Coronary artery (tissue), 2 donors: Measurements from ENCODE around the gene SPATS2.
"Not testable (repeated sequence)": the region's sequence is repeated elsewhere in the genome, so short reads cannot be mapped to it uniquely, and the experiment has no call there.

Source experiments
- DNase-seq: peaks from one replicate; pipeline ENCODE4 v3.0.0-alpha.2; 2017; ENCODE audit warnings: low spot score
- H3K27ac ChIP-seq, 2 donors: fragments of 200-600 bp; sonication (generic); one replicate each; pipeline ENCODE4 v1.5.1; 2016 to 2019
- H3K4me3 ChIP-seq: fragments of 200-600 bp; sonication (generic); 2 replicates; pipeline ENCODE4 v1.5.1; 2016; ENCODE audit warnings: mild to moderate bottlenecking, moderate library complexity
- CTCF ChIP-seq: fragments of 200-600 bp; sonication (generic); IDR thresholded peaks from one replicate; pipeline ENCODE4 v1.5.1; 2019; ENCODE audit warnings: antibody characterized with exemption

The SPATS2 gene

GRCh38 chr12:49366652-49367380, 446 bp upstream of the SPATS2 start:
- TF ChIP-seq CTCF = no peak
- peak overlapping the region; percentile 74 to 95 for H3K27ac ChIP-seq
- peak overlapping the region; percentile 85 for H3K4me3 ChIP-seq
- peak; percentile 93 for DNase-seq

- Histone ChIP-seq H3K4me3 (peak overlapping the region; percentile 85), H3K27ac (peak overlapping the region; percentile 74 to 95)
- no peak for DNase-seq
- no peak for TF ChIP-seq CTCF
These were observed 958 bp downstream of the SPATS2 start for GRCh38 chr12:49368240-49368600.

- peak overlapping the region in 1 of 2 donors; percentile 47 for H3K27ac ChIP-seq
- no peak overlapping the region for H3K4me3 ChIP-seq
- TF ChIP-seq CTCF = no peak
- DNase-seq = no peak
These were observed 2.3 kb downstream of the SPATS2 start for GRCh38 chr12:49369411-49370145.

- no peak for DNase-seq
- no peak for TF ChIP-seq CTCF
- no peak overlapping the region for H3K27ac ChIP-seq
- no peak overlapping the region for H3K4me3 ChIP-seq
These were observed 3.3 kb downstream of the SPATS2 start for GRCh38 chr12:49370539-49370938.

- DNase-seq = no peak
- Histone ChIP-seq H3K4me3 (no peak overlapping the region), H3K27ac (no peak overlapping the region)
- no peak for TF ChIP-seq CTCF
These were observed 8.1 kb downstream of the SPATS2 start for GRCh38 chr12:49375406-49375805.

GRCh38 chr12:49377386-49377785, 10.1 kb downstream of the SPATS2 start:
- Histone ChIP-seq H3K4me3 (no peak overlapping the region), H3K27ac (no peak overlapping the region)
- TF ChIP-seq CTCF = no peak
- no peak for DNase-seq

GRCh38 chr12:49380184-49380583, 12.9 kb downstream of the SPATS2 start:
- not testable (repeated sequence) for H3K27ac ChIP-seq, DNase-seq, H3K4me3 ChIP-seq
